Activated naive CD4-positive, alpha-beta T cell treated with anti-CD3 and anti-CD28 coated beads, Interleukin-2, amount 50 U/mL, for 72 hours (primary cell): Measurements from ENCODE around the gene PTPRZ1. TPM values are rescaled to one million over a fixed set of nuclear protein-coding genes. Genes with fewer than 3 reads are reported as not detected.

Experiments
- ATAC-seq, 2 donors: fragments of 150-1000 bp; cut with Tn5 transposase; 2 replicates each; pipeline ENCODE4 v1.10.0; 2021; ENCODE audit warnings: mild to moderate bottlenecking in 2 of 2, moderate library complexity in 2 of 2
- DNase-seq, 2 donors: peaks; one replicate each; pipeline ENCODE4 v3.0.0; 2021 to 2022; ENCODE audit warnings: low spot score in 2 of 2
- H3K27ac Mint-ChIP-seq, 2 donors: one replicate each; pipeline ENCODE4 v1.8.0; 2022; ENCODE audit warnings: mild to moderate bottlenecking in 2 of 2, mixed read lengths in 2 of 2
- H3K36me3 Mint-ChIP-seq, 2 donors: one replicate each; pipeline ENCODE4 v1.8.0; 2022; ENCODE audit warnings: mixed read lengths in 2 of 2
- H3K9me3 Mint-ChIP-seq, 2 donors: one replicate each; pipeline ENCODE4 v1.8.0; 2022; ENCODE audit warnings: mixed read lengths in 2 of 2
- total RNA-seq, 2 donors: library from RNA; stranded (reverse); gene quantifications; one replicate each; pipeline ENCODE4 v1.2.3, GENCODE V29; 2022

Gene PTPRZ1
- total RNA-seq, result not detected

GRCh38 chr7:121872831-121873288, at the start of gene PTPRZ1:
Gene PTPRZ1, plus strand, starts transcription at chr7:121873161. Its CDS starts 339 bp downstream, at chr7:121873500.
- Mint-ChIP-seq H3K36me3 (peaks cover 6 to 14% of the 10 kb centered on the region in 2 donors), H3K9me3 (peaks cover 4 to 5% of the 10 kb centered on the region in 2 donors), H3K27ac (no peak within 1 kb of the TSS)
- DNase-seq (no peak), ATAC-seq (no peak)

DNA sequence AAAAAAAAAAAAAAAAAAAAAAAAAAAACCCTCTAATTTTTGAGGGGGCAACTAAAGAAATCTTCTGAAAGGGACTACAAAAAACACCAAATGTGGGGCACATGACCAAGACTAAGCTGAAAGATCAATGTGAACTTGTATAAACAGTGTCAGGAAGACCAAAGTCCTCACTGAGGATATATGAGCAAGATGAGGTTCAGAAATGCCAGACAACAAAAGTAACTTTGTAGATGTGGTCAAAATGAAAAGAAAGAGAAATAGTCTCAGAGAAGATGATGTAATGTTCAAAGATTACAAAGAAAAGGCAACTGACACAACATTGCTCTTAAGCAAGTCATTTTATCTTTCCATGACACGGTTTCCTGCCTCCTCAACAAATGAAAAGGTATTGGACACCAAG, 48.7 kb upstream of the PTPRZ1 start:
- Mint-ChIP-seq H3K27ac (no peak overlapping the region), H3K9me3 (peaks cover 8 to 19% of the 10 kb centered on the region in 2 donors), H3K36me3 (no peaks in the 10 kb centered on the region)
- ATAC-seq (no peak), DNase-seq (no peak)

- Mint-ChIP-seq H3K27ac (no peak overlapping the region), H3K9me3 (peaks cover 7 to 14% of the 10 kb centered on the region in 2 donors), H3K36me3 (no peaks in the 10 kb centered on the region)
- no peak for ATAC-seq
- no peak for DNase-seq
Measured at GRCh38 chr7:121831351-121831750, 41.6 kb upstream of the PTPRZ1 start.

DNA sequence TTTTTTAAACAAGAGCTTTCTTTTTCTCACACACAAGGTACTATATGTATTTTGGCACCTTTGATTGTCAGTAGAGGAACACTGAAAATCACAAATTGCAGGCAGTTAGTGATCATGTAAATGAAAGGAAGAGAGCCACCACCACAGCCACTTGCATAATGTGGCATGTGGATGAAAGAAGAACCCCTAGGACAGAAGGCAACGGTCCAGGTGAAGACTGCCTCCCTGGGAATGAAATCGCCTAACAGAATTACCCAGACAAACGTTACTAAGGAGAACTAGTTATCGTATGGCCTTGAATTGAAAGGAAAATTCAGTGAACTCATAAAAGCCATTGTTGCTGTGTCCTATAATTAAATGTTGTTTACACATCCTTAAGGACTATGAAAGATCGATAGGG, 41.2 kb upstream of the PTPRZ1 start:
- H3K36me3 Mint-ChIP-seq, result no peaks in the 10 kb centered on the region
- no peak for ATAC-seq
- H3K9me3 Mint-ChIP-seq, result peaks cover 7 to 14% of the 10 kb centered on the region in 2 donors
- H3K27ac Mint-ChIP-seq, result no peak overlapping the region
- DNase-seq, result no peak

GRCh38 chr7:121832347-121832746, 40.6 kb upstream of the PTPRZ1 start:
- ATAC-seq (no peak), DNase-seq (no peak)
- Mint-ChIP-seq H3K36me3 (no peaks in the 10 kb centered on the region), H3K27ac (no peak overlapping the region), H3K9me3 (peaks cover 7 to 14% of the 10 kb centered on the region in 2 donors)

DNA sequence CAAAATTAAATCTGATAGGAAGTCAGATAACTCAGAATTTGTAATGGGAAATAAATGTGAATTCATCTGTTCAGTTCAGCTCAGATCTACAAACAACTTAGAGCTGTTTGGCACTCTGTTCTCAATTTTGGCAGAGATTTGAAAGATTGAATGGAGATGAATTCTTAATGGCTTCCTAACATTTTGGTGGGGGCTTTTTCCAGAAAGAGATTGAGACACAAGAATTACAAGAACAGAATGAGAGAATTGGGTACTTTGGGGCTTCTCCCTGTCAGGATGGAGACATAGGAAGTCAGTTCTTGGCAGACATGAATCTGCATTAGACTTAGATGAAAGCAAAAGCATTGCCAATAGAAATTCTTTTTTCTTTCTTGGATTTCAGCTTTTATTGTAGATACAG, 39.0 kb upstream of the PTPRZ1 start:
- Mint-ChIP-seq H3K27ac (no peak overlapping the region), H3K9me3 (peaks cover 3 to 14% of the 10 kb centered on the region in 2 donors), H3K36me3 (no peaks in the 10 kb centered on the region)
- no peak for DNase-seq
- no peak for ATAC-seq

DNA sequence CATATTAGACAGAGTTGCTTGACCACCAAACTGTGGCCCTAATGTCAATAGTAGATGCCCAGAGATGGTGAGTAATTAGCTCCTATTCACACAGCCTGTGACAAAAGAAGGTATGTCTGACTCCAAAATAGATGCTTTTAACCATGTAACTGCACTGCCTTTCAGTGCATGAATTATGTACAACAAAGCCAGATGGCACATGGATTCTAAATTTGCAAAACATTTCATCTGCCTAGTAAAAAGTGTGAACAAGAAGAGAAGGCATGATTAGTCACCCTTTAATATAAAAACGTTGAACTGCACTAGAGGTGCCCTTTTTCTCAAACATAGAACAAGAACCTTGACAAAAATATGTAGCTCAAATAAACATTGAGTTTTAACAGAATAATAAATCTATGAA, 35.5 kb upstream of the PTPRZ1 start:
- H3K36me3 Mint-ChIP-seq, result no peaks in the 10 kb centered on the region
- H3K9me3 Mint-ChIP-seq, result peaks cover 1 to 9% of the 10 kb centered on the region in 2 donors
- DNase-seq, result no peak
- no peak for ATAC-seq
- H3K27ac Mint-ChIP-seq, result no peak overlapping the region

DNA sequence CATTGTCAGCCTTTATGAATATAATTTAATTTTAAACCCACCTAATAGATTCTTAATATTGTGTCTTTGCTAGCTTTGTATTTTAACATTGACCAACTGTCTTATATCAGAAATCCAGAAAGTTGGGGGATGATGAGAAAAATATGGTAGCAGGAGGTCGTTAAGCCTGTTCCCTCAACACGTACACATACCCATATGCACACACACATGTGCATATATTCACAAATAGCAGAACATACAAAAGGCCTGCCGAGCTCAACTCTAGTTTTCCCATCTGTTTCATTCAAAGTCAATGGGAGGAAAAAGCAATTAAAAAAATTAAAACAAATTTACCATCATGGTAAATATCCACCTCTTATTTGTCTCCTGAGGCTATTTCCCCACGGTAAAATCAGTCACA, 25.9 kb upstream of the PTPRZ1 start:
- Mint-ChIP-seq H3K27ac (no peak overlapping the region), H3K9me3 (peaks cover 4 to 13% of the 10 kb centered on the region in 2 donors), H3K36me3 (no peaks in the 10 kb centered on the region)
- ATAC-seq (no peak), DNase-seq (no peak)

- Mint-ChIP-seq H3K27ac (no peak overlapping the region), H3K9me3 (peaks cover 4 to 20% of the 10 kb centered on the region in 2 donors), H3K36me3 (no peaks in the 10 kb centered on the region)
- DNase-seq (no peak), ATAC-seq (no peak)
Measured at GRCh38 chr7:121853307-121853706, 19.7 kb upstream of the PTPRZ1 start.

DNA sequence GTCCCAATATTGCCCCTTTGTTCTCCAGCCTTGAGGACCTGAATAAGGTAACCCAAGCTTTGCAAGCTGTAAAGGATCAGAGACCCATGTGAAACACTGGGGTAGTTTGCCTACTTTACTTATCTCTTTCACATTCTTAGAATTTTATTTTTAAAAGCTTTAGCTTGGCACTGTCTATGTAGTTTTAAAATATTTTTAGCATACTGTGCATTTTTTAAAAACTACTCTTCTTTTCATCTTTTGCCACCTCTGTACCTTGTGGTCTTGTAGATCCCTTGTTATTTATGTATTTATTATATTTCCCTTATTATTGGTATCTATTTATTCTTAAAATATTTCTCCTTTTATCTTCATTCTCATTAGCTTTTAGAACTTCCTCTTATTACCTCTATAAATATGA, 12.0 kb upstream of the PTPRZ1 start:
- DNase-seq, result no peak

GRCh38 chr7:121862591-121862990, 10.4 kb upstream of the PTPRZ1 start:
- ATAC-seq (no peak), DNase-seq (no peak)
- Mint-ChIP-seq H3K36me3 (no peaks in the 10 kb centered on the region), H3K9me3 (peaks cover 8 to 16% of the 10 kb centered on the region in 2 donors), H3K27ac (no peak overlapping the region)

More for the DNA sequence above, 12.0 kb upstream of the PTPRZ1 start:
- Mint-ChIP-seq H3K9me3 (peaks cover 3 to 15% of the 10 kb centered on the region in 2 donors), H3K27ac (no peak overlapping the region), H3K36me3 (no peaks in the 10 kb centered on the region)
- ATAC-seq, result no peak

GRCh38 chr7:121871188-121871587, 1.8 kb upstream of the PTPRZ1 start:
- Mint-ChIP-seq H3K36me3 (peaks cover 6 to 14% of the 10 kb centered on the region in 2 donors), H3K27ac (no peak overlapping the region), H3K9me3 (peaks cover 9 to 10% of the 10 kb centered on the region in 2 donors)
- DNase-seq, result no peak
- ATAC-seq, result no peak

DNA sequence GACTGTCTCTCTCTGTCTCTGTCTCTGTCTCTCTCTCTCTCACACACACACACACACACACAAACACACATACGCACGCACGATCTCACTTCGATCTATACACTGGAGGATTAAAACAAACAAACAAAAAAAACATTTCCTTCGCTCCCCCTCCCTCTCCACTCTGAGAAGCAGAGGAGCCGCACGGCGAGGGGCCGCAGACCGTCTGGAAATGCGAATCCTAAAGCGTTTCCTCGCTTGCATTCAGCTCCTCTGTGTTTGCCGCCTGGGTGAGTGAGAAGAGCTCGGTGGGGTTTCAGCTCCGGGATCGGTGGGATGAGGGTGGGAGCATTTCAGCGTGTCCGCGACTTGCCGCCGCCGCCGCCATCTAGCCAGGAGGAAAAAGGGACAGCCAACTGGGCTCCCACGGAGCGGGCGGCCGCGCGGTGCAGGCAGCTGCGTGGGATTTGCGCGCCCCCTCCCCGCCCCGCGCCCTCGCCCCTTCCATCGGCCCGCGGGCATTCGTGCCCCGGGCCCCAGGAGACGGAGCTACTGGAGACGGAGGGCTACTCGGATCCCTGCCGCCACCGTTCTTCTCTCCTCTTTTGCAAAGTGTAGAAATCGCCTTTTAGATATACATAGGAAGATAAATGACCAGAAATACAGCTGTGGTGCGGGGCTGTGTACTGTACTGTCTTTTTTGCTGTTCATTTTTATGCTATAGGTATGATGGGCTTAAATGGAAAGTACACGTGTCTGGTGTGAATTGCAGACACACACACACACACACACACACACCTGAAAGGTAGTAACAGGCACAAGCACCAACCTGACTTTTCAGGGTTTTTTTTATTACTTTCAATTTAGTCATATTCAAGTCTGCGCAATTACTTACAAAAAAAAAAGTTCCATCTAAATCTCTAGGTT, 581 bp downstream of the PTPRZ1 start:
- ATAC-seq, result no peak
- no peak overlapping the region for H3K27ac Mint-ChIP-seq

GRCh38 chr7:121874298-121874697, 1.3 kb downstream of the PTPRZ1 start:
- peaks cover 4 to 5% of the 10 kb centered on the region in 2 donors for H3K9me3 Mint-ChIP-seq
- DNase-seq (no peak), ATAC-seq (no peak)
- no peak overlapping the region for H3K27ac Mint-ChIP-seq
- peaks cover 6 to 14% of the 10 kb centered on the region in 2 donors for H3K36me3 Mint-ChIP-seq

More for the DNA sequence above, 581 bp downstream of the PTPRZ1 start:
- Mint-ChIP-seq H3K9me3 (peaks cover 4 to 5% of the 10 kb centered on the region in 2 donors), H3K36me3 (peaks cover 6 to 14% of the 10 kb centered on the region in 2 donors)
- DNase-seq, result no peak

GRCh38 chr7:121875203-121875602, 2.2 kb downstream of the PTPRZ1 start:
- ATAC-seq (no peak), DNase-seq (no peak)
- Mint-ChIP-seq H3K9me3 (peaks cover 4 to 5% of the 10 kb centered on the region in 2 donors), H3K36me3 (peaks cover 6 to 14% of the 10 kb centered on the region in 2 donors), H3K27ac (no peak overlapping the region)

DNA sequence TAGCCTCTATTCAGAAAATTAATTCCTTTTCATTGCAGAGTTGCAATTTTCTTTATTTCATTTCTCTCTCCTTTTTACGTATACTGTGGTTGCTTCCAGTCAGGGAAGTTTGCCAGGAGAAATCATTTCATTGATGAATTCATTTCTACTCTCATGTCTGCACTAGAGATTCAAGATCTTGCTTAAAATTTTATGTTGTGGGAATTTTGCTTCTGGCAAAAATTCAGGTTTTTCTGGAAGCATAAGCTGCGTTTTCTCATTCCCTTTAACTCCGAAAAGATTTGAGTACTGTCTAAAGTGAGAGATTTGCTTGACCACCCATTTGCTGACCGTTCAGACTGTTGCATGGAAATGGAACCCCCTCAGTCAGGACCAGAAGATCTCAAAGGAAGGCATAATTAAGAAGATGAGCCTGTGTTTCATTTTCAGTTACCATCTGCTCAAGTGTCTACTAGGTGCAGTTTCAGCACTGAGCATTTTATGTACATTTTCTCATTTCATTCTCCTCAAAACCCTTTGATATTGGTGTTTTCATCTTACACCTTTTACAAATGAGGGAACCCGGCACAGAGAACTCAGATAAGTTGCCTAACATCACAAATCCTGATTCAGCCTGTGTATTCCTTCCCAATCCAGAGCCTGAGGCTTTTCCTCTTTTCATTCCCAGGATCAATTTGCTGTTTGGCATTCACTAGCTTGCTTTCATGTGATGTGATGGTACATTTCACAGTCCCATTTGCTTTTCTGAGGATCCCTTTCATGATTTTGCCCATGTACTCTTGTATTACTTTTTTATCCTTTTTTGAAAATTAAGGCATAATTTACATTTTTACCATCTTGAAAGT, 3.9 kb downstream of the PTPRZ1 start:
- H3K27ac Mint-ChIP-seq, result no peak overlapping the region
- no peak for DNase-seq

GRCh38 chr7:121878918-121879464, 6.0 kb downstream of the PTPRZ1 start:
- ATAC-seq, result no peak
- no peaks in the 10 kb centered on the region for H3K36me3 Mint-ChIP-seq

More for the DNA sequence above, 3.9 kb downstream of the PTPRZ1 start:
- Mint-ChIP-seq H3K36me3 (peaks cover 6 to 14% of the 10 kb centered on the region in 2 donors), H3K9me3 (peaks cover 4 to 5% of the 10 kb centered on the region in 2 donors)
- ATAC-seq, result no peak

More at GRCh38 chr7:121878918-121879464, 6.0 kb downstream of the PTPRZ1 start:
- Mint-ChIP-seq H3K9me3 (no peaks in the 10 kb centered on the region), H3K27ac (no peak overlapping the region)
- DNase-seq, result no peak
